K562 (cell line): Measurements from ENCODE around the gene SPOUT1. TPM values are rescaled to one million over a fixed set of nuclear protein-coding genes. Genes with fewer than 3 reads are reported as not detected.

ENCODE experiments used
- ARID4B ChIP-seq: sonication (generic); formaldehyde crosslinking; IDR thresholded peaks from 2 replicates; pipeline ENCODE4 v1.8.0; 2022; ENCODE audit warnings: mild to moderate bottlenecking, missing genetic modification reagents
- CEBPB ChIP-seq: fragments of 450-650 bp; IDR thresholded peaks from 2 replicates; pipeline ENCODE4 v1.6.1; 2016; ENCODE audit warnings: missing genetic modification characterization, missing compliant biosample characterization
- FOXP1 ChIP-seq: sonication (generic); formaldehyde crosslinking; IDR thresholded peaks from 2 replicates; pipeline ENCODE4 v1.8.0; 2022; ENCODE audit warnings: mild to moderate bottlenecking, missing genetic modification reagents
- NFIC ChIP-seq: fragments of 450-650 bp; IDR thresholded peaks from 2 replicates; pipeline ENCODE4 v1.6.1; 2017; ENCODE audit warnings: mild to moderate bottlenecking, inconsistent platforms
- POLR3A ChIP-seq: IDR thresholded peaks from 2 replicates; pipeline ENCODE4 v1.6.1; 2011; ENCODE audit warnings: borderline replicate concordance, mild to moderate bottlenecking, moderate library complexity; ENCODE audit not compliant: insufficient read length, insufficient read depth; ENCODE audit errors: extremely low read depth
- TBP ChIP-seq: optimal IDR thresholded peaks from 2 replicates; pipeline ENCODE3; 2011; ENCODE audit warnings: low read depth, low read length, improper control_type of control experiment
- ZNF12 ChIP-seq: sonication (generic); formaldehyde crosslinking; IDR thresholded peaks from 2 replicates; pipeline ENCODE4 v1.4.0; 2020; ENCODE audit warnings: mild to moderate bottlenecking, missing genetic modification reagents
- ZNF124 ChIP-seq: sonication (generic); formaldehyde crosslinking; IDR thresholded peaks from 2 replicates; pipeline ENCODE4 v1.8.1; 2022; ENCODE audit warnings: missing genetic modification reagents
- ZNF3 ChIP-seq: fragments of 250-450 bp; sonication (Bioruptor Pico); IDR thresholded peaks from 2 replicates; pipeline ENCODE4 v1.5.0; 2021; ENCODE audit warnings: mild to moderate bottlenecking, moderate library complexity
- polyA plus RNA-seq, 8 experiments: library from polyadenylated mRNA; depleted of rRNA in 4 of 8; stranded (reverse) in 5 of 8; unstranded in 3 of 8; fragments of >200 nt; fragmentation: Nextera tagmentation in 2 of 8; fragmentation: Illumina TruSeq in 1 of 8; extraction: Ambion mirVana in 2 of 8; extraction: Trizol in 1 of 8; gene quantifications; 2 replicates each; pipeline versions ENCODE4 v1.2.1 to v1.2.3, GENCODE V29; 2011 to 2014; ENCODE audit warnings: inconsistent platforms in 1 of 8, missing spikeins in 1 of 8
- total RNA-seq, 7 experiments: library from RNA; depleted of rRNA in 6 of 7; stranded (reverse); fragments of >200 nt in 6 of 7; fragmentation: Illumina TruSeq in 2 of 7; extraction: Trizol in 2 of 7; gene quantifications; 2 replicates each; pipeline versions ENCODE4 v1.2.1 to v1.2.3, GENCODE V29; 2011 to 2021; ENCODE audit warnings: low replicate concordance in 1 of 7
- TF ChIP-seq, protein P1 (sequence below): fragments of 250-450 bp; sonication (Bioruptor Pico); IDR thresholded peaks from 2 replicates; pipeline ENCODE4 v1.9.0; 2021; ENCODE audit warnings: mild to moderate bottlenecking, inconsistent platforms
- TF ChIP-seq, protein P2 (sequence below): sonication (generic); formaldehyde crosslinking; IDR thresholded peaks from 2 replicates; pipeline ENCODE4 v1.9.0; 2022; ENCODE audit warnings: mild to moderate bottlenecking, missing genetic modification reagents

SPOUT1 gene
- total and polyA plus RNA-seq, 9 of the 15 experiments (the other 6 are each of a cell fraction or from before 2014, with no cell fraction given) = 10.6 to 121 (median 37.4) TPM

- TF ChIP-seq, protein P1, sequence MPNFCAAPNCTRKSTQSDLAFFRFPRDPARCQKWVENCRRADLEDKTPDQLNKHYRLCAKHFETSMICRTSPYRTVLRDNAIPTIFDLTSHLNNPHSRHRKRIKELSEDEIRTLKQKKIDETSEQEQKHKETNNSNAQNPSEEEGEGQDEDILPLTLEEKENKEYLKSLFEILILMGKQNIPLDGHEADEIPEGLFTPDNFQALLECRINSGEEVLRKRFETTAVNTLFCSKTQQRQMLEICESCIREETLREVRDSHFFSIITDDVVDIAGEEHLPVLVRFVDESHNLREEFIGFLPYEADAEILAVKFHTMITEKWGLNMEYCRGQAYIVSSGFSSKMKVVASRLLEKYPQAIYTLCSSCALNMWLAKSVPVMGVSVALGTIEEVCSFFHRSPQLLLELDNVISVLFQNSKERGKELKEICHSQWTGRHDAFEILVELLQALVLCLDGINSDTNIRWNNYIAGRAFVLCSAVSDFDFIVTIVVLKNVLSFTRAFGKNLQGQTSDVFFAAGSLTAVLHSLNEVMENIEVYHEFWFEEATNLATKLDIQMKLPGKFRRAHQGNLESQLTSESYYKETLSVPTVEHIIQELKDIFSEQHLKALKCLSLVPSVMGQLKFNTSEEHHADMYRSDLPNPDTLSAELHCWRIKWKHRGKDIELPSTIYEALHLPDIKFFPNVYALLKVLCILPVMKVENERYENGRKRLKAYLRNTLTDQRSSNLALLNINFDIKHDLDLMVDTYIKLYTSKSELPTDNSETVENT (CRISPR knock-in tag) = no peak
- no peak for TF ChIP-seq FOXP1 (CRISPR knock-in tag)
- TF ChIP-seq POLR3A = no peak
- TF ChIP-seq ZNF124 (CRISPR knock-in tag) = no peak
- peak; percentile 21 for TF ChIP-seq TBP
- TF ChIP-seq, protein P2, sequence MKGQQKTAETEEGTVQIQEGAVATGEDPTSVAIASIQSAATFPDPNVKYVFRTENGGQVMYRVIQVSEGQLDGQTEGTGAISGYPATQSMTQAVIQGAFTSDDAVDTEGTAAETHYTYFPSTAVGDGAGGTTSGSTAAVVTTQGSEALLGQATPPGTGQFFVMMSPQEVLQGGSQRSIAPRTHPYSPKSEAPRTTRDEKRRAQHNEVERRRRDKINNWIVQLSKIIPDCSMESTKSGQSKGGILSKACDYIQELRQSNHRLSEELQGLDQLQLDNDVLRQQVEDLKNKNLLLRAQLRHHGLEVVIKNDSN (CRISPR knock-in tag) = no peak
- TF ChIP-seq ZNF3 (CRISPR knock-in tag) = peak; percentile 68; the same call in 1 of the 2 replicates
- no peak for TF ChIP-seq ZNF12 (CRISPR knock-in tag)
- no peak for TF ChIP-seq NFIC
- no peak for TF ChIP-seq CEBPB (tag)
- peak; percentile 7; the same call in 1 of the 2 replicates for TF ChIP-seq ARID4B (CRISPR knock-in tag)
- TF ChIP-seq, all 486 proteins: peak for 7
Observed at GRCh38 chr9:128828719-128829452, 708 bp downstream of the SPOUT1 start (continued).
